Measurements from ENCODE around the gene KLF9.

Gene KLF9

GRCh38 chr9:70399141-70399540 is 15.3 kb downstream of the KLF9 start:
- DNase-seq, result no peak
- no peak overlapping the region for H3K4me3 ChIP-seq (ENCODE audit: low read length)
- H3K9ac ChIP-seq (ENCODE audit: low read length), result no peak overlapping the region
- H4K5ac ChIP-seq (ENCODE audit: low read length), result no peak overlapping the region
- no peak overlapping the region for H3K23ac ChIP-seq (ENCODE audit: low read length)
- no peak overlapping the region for H3K4ac ChIP-seq (ENCODE audit: low read depth, low read length)
- no peak overlapping the region for H3K18ac ChIP-seq (ENCODE audit: low read length)
- H3K56ac ChIP-seq (ENCODE audit: low read length), result no peak overlapping the region
- no peak overlapping the region for H2BK15ac ChIP-seq (replicated peaks; ENCODE audit: low read depth)
- H2BK5ac ChIP-seq (ENCODE audit: low read length), result no peak overlapping the region
- H2BK120ac ChIP-seq (ENCODE audit: low read depth, low read length), result no peak overlapping the region
- no peaks in the 10 kb centered on the region for H3K36me3 ChIP-seq (ENCODE audit: control insufficient read depth, insufficient read depth, low read length)
- H3K27me3 ChIP-seq (ENCODE audit: insufficient read depth, low read length, poor library complexity), result no peaks in the 10 kb centered on the region
- H3K4me1 ChIP-seq (ENCODE audit: control insufficient read depth, low read depth, low read length), result no peaks in the 10 kb centered on the region
- H4K8ac ChIP-seq (ENCODE audit: low read depth, low read length), result no peak overlapping the region
- no peak overlapping the region for H3K27ac ChIP-seq (ENCODE audit: low read depth, low read length)
- H2AK5ac ChIP-seq (ENCODE audit: low read length), result no peak overlapping the region
- H3K4me2 ChIP-seq (ENCODE audit: low read length), result no peak overlapping the region
- H3K79me1 ChIP-seq (ENCODE audit: low read length), result no peaks in the 10 kb centered on the region
- no peaks in the 10 kb centered on the region for H3K79me2 ChIP-seq (ENCODE audit: control insufficient read depth, insufficient read depth, low read length)

- no peak overlapping the region for H2AK5ac ChIP-seq (ENCODE audit: low read length)
- H3K79me2 ChIP-seq (ENCODE audit: control insufficient read depth, insufficient read depth, low read length), result no peaks in the 10 kb centered on the region
- no peak overlapping the region for H3K4me2 ChIP-seq (ENCODE audit: low read length)
- no peak overlapping the region for H3K9ac ChIP-seq (ENCODE audit: low read length)
- no peak overlapping the region for H3K23ac ChIP-seq (ENCODE audit: low read length)
- no peak overlapping the region for H4K8ac ChIP-seq (ENCODE audit: low read depth, low read length)
- no CpG with 5 or more reads among the region's 4 CpGs for WGBS (ENCODE audit: extremely low coverage, insufficient coverage, low lambda C conversion rate)
- H3K27me3 ChIP-seq (ENCODE audit: insufficient read depth, low read length, poor library complexity), result no peaks in the 10 kb centered on the region
- H3K4me1 ChIP-seq (ENCODE audit: control insufficient read depth, low read depth, low read length), result no peaks in the 10 kb centered on the region
- no peak for DNase-seq
- H3K4me3 ChIP-seq (ENCODE audit: low read length), result no peak overlapping the region
- no peak overlapping the region for H4K5ac ChIP-seq (ENCODE audit: low read length)
- no peaks in the 10 kb centered on the region for H3K79me1 ChIP-seq (ENCODE audit: low read length)
- H2BK120ac ChIP-seq (ENCODE audit: low read depth, low read length), result no peak overlapping the region
- no peak overlapping the region for H2BK5ac ChIP-seq (ENCODE audit: low read length)
- no peak overlapping the region for H3K18ac ChIP-seq (ENCODE audit: low read length)
- no peak overlapping the region for H3K56ac ChIP-seq (ENCODE audit: low read length)
- H3K36me3 ChIP-seq (ENCODE audit: control insufficient read depth, insufficient read depth, low read length), result no peaks in the 10 kb centered on the region
- no peak overlapping the region for H3K4ac ChIP-seq (ENCODE audit: low read depth, low read length)
- no peak overlapping the region for H3K27ac ChIP-seq (ENCODE audit: low read depth, low read length)
- no peak overlapping the region for H2BK15ac ChIP-seq (replicated peaks; ENCODE audit: low read depth)
Measured at GRCh38 chr9:70398145-70398556, 16.3 kb downstream of the KLF9 start.

DNA sequence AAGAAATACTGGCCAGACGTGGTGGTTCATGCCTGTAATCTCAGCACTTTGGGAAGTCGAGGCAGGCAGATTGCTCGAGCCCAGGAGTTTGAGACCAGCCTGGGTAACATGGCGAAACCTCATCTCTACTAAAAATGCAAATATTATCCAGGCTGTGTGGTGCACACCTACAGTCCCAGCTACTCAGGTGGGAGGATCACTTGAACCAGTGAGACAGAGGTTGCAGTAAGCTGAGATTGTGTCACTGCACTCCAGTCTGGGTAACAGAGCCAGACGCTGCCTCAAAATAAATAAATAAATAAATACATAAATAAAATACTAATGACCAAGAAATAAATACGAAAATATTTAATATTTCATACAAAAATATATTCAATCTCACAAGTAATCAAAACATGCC is 18.8 kb downstream of the KLF9 start:
- 100% methylated on average over 1 of the region's 6 CpGs for WGBS (ENCODE audit: extremely low coverage, insufficient coverage, low lambda C conversion rate)
- H3K4me1 ChIP-seq (ENCODE audit: control insufficient read depth, low read depth, low read length), result no peaks in the 10 kb centered on the region
- no peak overlapping the region for H3K23ac ChIP-seq (ENCODE audit: low read length)

DNA sequence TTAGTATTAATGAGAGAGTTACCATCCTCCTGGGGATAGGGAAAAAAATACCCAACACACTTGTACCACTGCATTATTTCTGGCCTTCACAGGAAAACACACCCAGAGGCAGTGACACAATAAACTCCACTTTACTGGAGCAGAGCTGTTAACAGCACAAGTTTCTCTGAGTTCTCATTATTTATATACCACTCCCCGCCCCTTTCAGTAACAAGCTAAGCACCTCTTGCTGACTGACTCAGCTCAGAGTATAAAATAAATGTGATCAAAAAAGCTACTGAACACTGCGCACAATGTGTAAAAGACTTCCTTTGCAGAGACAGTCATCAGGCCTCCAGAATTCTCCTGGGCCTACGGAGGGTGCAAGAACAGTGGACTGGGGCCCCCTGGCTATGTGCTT is 21.6 kb downstream of the KLF9 start:
- H4K5ac ChIP-seq (ENCODE audit: low read length), result no peak overlapping the region
- H3K18ac ChIP-seq (ENCODE audit: low read length), result no peak overlapping the region
- no peaks in the 10 kb centered on the region for H3K36me3 ChIP-seq (ENCODE audit: control insufficient read depth, insufficient read depth, low read length)
- no peak overlapping the region for H2BK120ac ChIP-seq (ENCODE audit: low read depth, low read length)
- H3K4me3 ChIP-seq (ENCODE audit: low read length), result no peak overlapping the region
- DNase-seq, result no peak
- H3K79me2 ChIP-seq (ENCODE audit: control insufficient read depth, insufficient read depth, low read length), result no peaks in the 10 kb centered on the region
- H4K8ac ChIP-seq (ENCODE audit: low read depth, low read length), result no peak overlapping the region
- no peak overlapping the region for H3K56ac ChIP-seq (ENCODE audit: low read length)
- no peaks in the 10 kb centered on the region for H3K79me1 ChIP-seq (ENCODE audit: low read length)
- no peak overlapping the region for H3K27ac ChIP-seq (ENCODE audit: low read depth, low read length)
- H3K9ac ChIP-seq (ENCODE audit: low read length), result no peak overlapping the region
- H3K4me2 ChIP-seq (ENCODE audit: low read length), result no peak overlapping the region
- no peaks in the 10 kb centered on the region for H3K27me3 ChIP-seq (ENCODE audit: insufficient read depth, low read length, poor library complexity)
- no peak overlapping the region for H3K23ac ChIP-seq (ENCODE audit: low read length)
- no peak overlapping the region for H2AK5ac ChIP-seq (ENCODE audit: low read length)
- H2BK5ac ChIP-seq (ENCODE audit: low read length), result no peak overlapping the region
- WGBS (ENCODE audit: extremely low coverage, insufficient coverage, low lambda C conversion rate), result no CpG with 5 or more reads among the region's 3 CpGs
- no peak overlapping the region for H3K4ac ChIP-seq (ENCODE audit: low read depth, low read length)
- no peaks in the 10 kb centered on the region for H3K4me1 ChIP-seq (ENCODE audit: control insufficient read depth, low read depth, low read length)
- no peak overlapping the region for H2BK15ac ChIP-seq (replicated peaks; ENCODE audit: low read depth)

More for the DNA sequence above, 18.8 kb downstream of the KLF9 start:
- H3K56ac ChIP-seq (ENCODE audit: low read length), result no peak overlapping the region
- no peak overlapping the region for H3K18ac ChIP-seq (ENCODE audit: low read length)
- H2BK15ac ChIP-seq (replicated peaks; ENCODE audit: low read depth), result no peak overlapping the region
- no peak overlapping the region for H3K9ac ChIP-seq (ENCODE audit: low read length)
- no peak overlapping the region for H2BK120ac ChIP-seq (ENCODE audit: low read depth, low read length)
- no peaks in the 10 kb centered on the region for H3K36me3 ChIP-seq (ENCODE audit: control insufficient read depth, insufficient read depth, low read length)
- no peak overlapping the region for H3K4ac ChIP-seq (ENCODE audit: low read depth, low read length)
- no peak for DNase-seq
- no peak overlapping the region for H2BK5ac ChIP-seq (ENCODE audit: low read length)
- no peaks in the 10 kb centered on the region for H3K27me3 ChIP-seq (ENCODE audit: insufficient read depth, low read length, poor library complexity)
- no peak overlapping the region for H3K4me3 ChIP-seq (ENCODE audit: low read length)
- no peak overlapping the region for H4K5ac ChIP-seq (ENCODE audit: low read length)
- H3K4me2 ChIP-seq (ENCODE audit: low read length), result no peak overlapping the region
- H3K79me2 ChIP-seq (ENCODE audit: control insufficient read depth, insufficient read depth, low read length), result no peaks in the 10 kb centered on the region
- no peak overlapping the region for H3K27ac ChIP-seq (ENCODE audit: low read depth, low read length)
- H3K79me1 ChIP-seq (ENCODE audit: low read length), result no peaks in the 10 kb centered on the region
- H4K8ac ChIP-seq (ENCODE audit: low read depth, low read length), result no peak overlapping the region
- H2AK5ac ChIP-seq (ENCODE audit: low read length), result no peak overlapping the region

GRCh38 chr9:70392189-70392588 is 22.3 kb downstream of the KLF9 start:
- H2BK120ac ChIP-seq (ENCODE audit: low read depth, low read length), result no peak overlapping the region
- no peak for DNase-seq
- no peak overlapping the region for H2BK15ac ChIP-seq (replicated peaks; ENCODE audit: low read depth)
- no peak overlapping the region for H3K9ac ChIP-seq (ENCODE audit: low read length)
- no peaks in the 10 kb centered on the region for H3K36me3 ChIP-seq (ENCODE audit: control insufficient read depth, insufficient read depth, low read length)
- no peak overlapping the region for H3K23ac ChIP-seq (ENCODE audit: low read length)
- H3K4me1 ChIP-seq (ENCODE audit: control insufficient read depth, low read depth, low read length), result no peaks in the 10 kb centered on the region
- H4K5ac ChIP-seq (ENCODE audit: low read length), result no peak overlapping the region
- no peak overlapping the region for H3K27ac ChIP-seq (ENCODE audit: low read depth, low read length)
- H3K18ac ChIP-seq (ENCODE audit: low read length), result no peak overlapping the region
- WGBS (ENCODE audit: extremely low coverage, insufficient coverage, low lambda C conversion rate), result no CpG with 5 or more reads among the region's 2 CpGs
- H3K79me1 ChIP-seq (ENCODE audit: low read length), result no peaks in the 10 kb centered on the region
- no peak overlapping the region for H2AK5ac ChIP-seq (ENCODE audit: low read length)
- H2BK5ac ChIP-seq (ENCODE audit: low read length), result no peak overlapping the region
- no peak overlapping the region for H3K4me2 ChIP-seq (ENCODE audit: low read length)
- no peak overlapping the region for H3K4ac ChIP-seq (ENCODE audit: low read depth, low read length)
- no peak overlapping the region for H3K4me3 ChIP-seq (ENCODE audit: low read length)
- H4K8ac ChIP-seq (ENCODE audit: low read depth, low read length), result no peak overlapping the region
- no peak overlapping the region for H3K56ac ChIP-seq (ENCODE audit: low read length)
- no peaks in the 10 kb centered on the region for H3K79me2 ChIP-seq (ENCODE audit: control insufficient read depth, insufficient read depth, low read length)
- H3K27me3 ChIP-seq (ENCODE audit: insufficient read depth, low read length, poor library complexity), result no peaks in the 10 kb centered on the region

DNA sequence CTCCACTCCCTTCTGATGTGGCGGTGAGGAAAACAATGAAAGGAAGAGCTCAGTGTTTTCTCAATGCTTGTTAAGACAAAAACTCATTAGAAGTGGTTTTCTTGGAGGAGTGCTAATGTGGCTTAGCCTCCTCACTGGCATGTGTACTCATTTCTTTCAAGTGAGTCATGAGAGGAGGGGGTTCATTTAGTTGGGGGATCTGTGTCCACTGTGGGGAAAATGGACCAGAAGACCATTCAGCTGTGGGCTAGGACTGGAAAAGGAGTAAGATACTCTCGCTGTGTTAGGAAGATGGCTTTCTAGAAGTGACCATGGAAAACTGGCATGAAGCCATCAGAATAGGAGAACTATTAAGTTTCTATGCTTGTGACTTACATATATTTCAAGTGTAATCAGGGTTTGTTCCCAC is 23.5 kb downstream of the KLF9 start:
- Histone ChIP-seq H4K8ac (ENCODE audit: low read depth, low read length) (no peak overlapping the region), H2BK120ac (ENCODE audit: low read depth, low read length) (no peak overlapping the region), H3K36me3 (ENCODE audit: control insufficient read depth, insufficient read depth, low read length) (no peaks in the 10 kb centered on the region), H2AK5ac (ENCODE audit: low read length) (no peak overlapping the region), H2BK5ac (ENCODE audit: low read length) (no peak overlapping the region), H3K4me2 (ENCODE audit: low read length) (no peak overlapping the region), H3K56ac (ENCODE audit: low read length) (no peak overlapping the region), H3K18ac (ENCODE audit: low read length) (no peak overlapping the region), H2BK15ac (replicated peaks; ENCODE audit: low read depth) (no peak overlapping the region), H4K5ac (ENCODE audit: low read length) (no peak overlapping the region), H3K9ac (ENCODE audit: low read length) (no peak overlapping the region), H3K27me3 (ENCODE audit: insufficient read depth, low read length, poor library complexity) (no peaks in the 10 kb centered on the region), H3K23ac (ENCODE audit: low read length) (no peak overlapping the region), H3K4ac (ENCODE audit: low read depth, low read length) (no peak overlapping the region), H3K4me3 (ENCODE audit: low read length) (no peak overlapping the region), H3K4me1 (ENCODE audit: control insufficient read depth, low read depth, low read length) (no peaks in the 10 kb centered on the region), H3K79me1 (ENCODE audit: low read length) (no peaks in the 10 kb centered on the region), H3K27ac (ENCODE audit: low read depth, low read length) (no peak overlapping the region), H3K79me2 (ENCODE audit: control insufficient read depth, insufficient read depth, low read length) (no peaks in the 10 kb centered on the region)
- WGBS (ENCODE audit: extremely low coverage, insufficient coverage, low lambda C conversion rate), result no CpG with 5 or more reads among the region's 2 CpGs
- DNase-seq, result peak; percentile 8
